Measurements from ENCODE around the gene IMMP2L. TPM values are rescaled to one million over a fixed set of nuclear protein-coding genes. Genes with fewer than 3 reads are reported as not detected.

IMMP2L gene
- polyA plus RNA-seq, 3 donors, result 41.3 to 49.8 (median 43.0) TPM

GRCh38 chr7:110790992-110791391, 771.3 kb downstream of the IMMP2L start:
- DNase-seq (ENCODE audit: extremely low read depth in 1 of 11, low read depth in 9 of 11, low spot score in 4 of 11), result no peak

GRCh38 chr7:110786328-110786965, 775.8 kb downstream of the IMMP2L start:
- DNase-seq (ENCODE audit: extremely low read depth in 1 of 11, low read depth in 9 of 11, low spot score in 4 of 11), result no peak

- DNase-seq (ENCODE audit: extremely low read depth in 1 of 11, low read depth in 9 of 11, low spot score in 4 of 11), result no peak
These were observed 777.5 kb downstream of the IMMP2L start for GRCh38 chr7:110784749-110785148.

DNA sequence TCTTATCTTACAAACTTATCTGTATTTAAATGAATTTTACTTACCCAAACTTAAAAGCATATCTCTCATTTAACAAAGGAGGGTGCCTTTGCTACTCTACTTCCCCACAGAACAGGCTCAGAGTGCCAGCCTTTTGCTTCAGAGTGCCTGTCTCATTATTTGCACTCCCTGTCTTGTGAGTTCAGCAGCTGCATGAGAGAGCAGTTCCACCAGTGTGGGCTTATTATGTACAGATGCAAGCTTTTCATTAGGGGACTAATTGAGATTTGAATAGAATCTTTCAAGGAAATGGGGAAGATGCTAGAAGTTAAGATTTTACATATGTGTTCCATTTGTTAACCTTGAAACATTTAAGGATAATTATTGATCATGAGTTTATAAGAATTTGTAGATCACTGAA, 781.6 kb downstream of the IMMP2L start:
- DNase-seq (ENCODE audit: extremely low read depth in 1 of 11, low read depth in 9 of 11, low spot score in 4 of 11), result no peak

DNA sequence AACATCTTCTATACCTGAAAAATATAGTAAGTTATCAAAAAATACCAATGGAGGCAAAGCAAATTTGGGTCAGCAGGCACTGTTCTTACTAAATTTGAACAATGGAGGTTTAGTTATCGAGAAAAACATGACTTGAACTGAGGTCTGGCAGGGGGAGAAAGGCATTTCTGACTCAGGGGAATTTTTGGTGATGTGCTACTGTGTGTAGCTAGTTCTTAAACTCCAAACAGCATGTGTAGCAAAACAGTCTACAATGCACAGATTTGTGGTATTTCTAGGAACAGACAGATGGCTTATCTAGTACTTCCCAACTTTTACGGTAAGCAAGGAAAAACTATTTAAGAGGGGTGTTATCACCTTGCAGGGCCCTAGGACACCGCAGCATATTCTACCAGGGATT, 783.0 kb downstream of the IMMP2L start:
- DNase-seq (ENCODE audit: extremely low read depth in 1 of 11, low read depth in 9 of 11, low spot score in 4 of 11), result no peak

DNA sequence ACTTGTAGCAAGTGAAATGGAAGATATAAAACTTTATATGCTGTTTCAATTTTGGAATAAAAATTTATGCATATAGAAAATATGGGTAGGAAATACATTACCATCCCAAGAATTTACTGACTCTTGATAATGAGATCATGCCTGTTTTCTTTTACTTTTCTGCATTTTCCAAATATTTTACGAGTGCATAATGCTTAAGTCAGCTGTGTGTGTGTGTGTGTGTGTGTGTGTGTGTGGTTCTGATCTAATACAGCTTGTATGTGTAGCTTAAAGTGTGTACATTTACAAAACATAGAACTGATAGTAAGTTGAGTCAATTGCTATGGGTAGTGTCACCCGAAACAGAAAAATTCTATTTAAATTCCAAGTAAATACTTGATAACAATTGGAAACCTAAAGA, 787.2 kb downstream of the IMMP2L start:
- DNase-seq (ENCODE audit: extremely low read depth in 1 of 11, low read depth in 9 of 11, low spot score in 4 of 11), result no peak

DNA sequence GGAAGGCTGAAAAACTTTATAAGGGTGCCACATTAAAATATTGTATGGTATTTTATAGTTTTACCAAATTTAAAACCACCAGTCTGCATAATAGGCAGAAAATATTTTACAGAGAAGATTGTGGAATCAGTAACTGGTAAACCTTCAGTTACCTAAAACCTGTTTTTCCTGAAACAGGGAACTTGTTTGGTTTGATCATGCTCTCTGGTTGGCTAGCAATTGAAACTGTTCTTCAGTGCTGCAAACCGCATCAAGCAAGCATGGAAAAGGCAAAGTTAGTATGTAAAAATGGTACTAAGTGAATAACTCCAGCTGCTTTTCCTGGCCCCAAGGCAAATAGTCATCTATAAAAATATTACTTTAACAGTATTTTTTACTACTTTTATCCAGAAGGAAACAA, 788.2 kb downstream of the IMMP2L start:
- DNase-seq (ENCODE audit: extremely low read depth in 1 of 11, low read depth in 9 of 11, low spot score in 4 of 11), result peak in 6 of 11 donors; percentile 11 to 60 (median 30)

DNA sequence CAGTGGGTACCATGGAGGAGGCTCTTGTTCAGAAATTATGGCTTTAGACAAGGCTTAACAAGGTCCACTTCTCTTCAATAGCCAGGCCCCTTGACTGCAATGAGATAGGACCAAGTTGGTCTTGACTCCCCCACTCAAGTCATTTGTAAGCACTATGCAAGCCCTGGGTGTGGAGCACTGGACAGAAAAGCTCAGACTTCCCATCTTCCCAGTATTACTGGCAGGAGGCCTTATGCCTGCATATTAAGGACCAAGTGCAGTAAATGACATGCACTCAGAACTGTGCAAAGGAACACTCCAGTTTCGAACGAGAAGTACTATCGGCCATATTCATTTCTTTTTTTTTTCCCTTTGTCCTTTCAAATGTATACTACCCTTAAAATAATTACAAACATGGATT, 789.7 kb downstream of the IMMP2L start:
- DNase-seq (ENCODE audit: extremely low read depth in 1 of 11, low read depth in 9 of 11, low spot score in 4 of 11), result no peak

GRCh38 chr7:110771717-110772116, 790.6 kb downstream of the IMMP2L start:
- DNase-seq (ENCODE audit: extremely low read depth in 1 of 11, low read depth in 9 of 11, low spot score in 4 of 11), result no peak

- no peak for DNase-seq (ENCODE audit: extremely low read depth in 1 of 11, low read depth in 9 of 11, low spot score in 4 of 11)
These were observed 794.7 kb downstream of the IMMP2L start for GRCh38 chr7:110767550-110768110.

GRCh38 chr7:110766864-110767263, 795.4 kb downstream of the IMMP2L start:
- DNase-seq (ENCODE audit: extremely low read depth in 1 of 11, low read depth in 9 of 11, low spot score in 4 of 11), result peak in 8 of 11 donors; percentile 12 to 51 (median 36)

DNA sequence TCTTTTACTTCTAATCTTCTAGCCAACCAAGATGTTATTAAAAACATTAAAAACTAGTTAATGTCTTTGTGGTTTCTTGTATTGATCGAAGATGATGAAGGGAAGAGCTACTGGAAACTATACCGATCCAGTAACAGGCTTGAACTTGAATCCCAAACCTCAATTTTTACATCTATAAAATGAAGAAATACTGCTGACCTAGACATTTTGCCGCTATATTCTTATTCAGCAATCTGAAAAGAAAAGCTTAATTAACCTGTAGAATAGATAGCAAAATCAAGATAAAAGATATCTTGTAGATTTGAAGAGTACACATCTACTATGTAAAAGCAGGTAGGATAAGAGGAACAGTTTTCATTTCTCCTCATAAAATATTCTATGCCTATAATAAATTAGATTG, 797.4 kb downstream of the IMMP2L start:
- no peak for DNase-seq (ENCODE audit: extremely low read depth in 1 of 11, low read depth in 9 of 11, low spot score in 4 of 11)

DNA sequence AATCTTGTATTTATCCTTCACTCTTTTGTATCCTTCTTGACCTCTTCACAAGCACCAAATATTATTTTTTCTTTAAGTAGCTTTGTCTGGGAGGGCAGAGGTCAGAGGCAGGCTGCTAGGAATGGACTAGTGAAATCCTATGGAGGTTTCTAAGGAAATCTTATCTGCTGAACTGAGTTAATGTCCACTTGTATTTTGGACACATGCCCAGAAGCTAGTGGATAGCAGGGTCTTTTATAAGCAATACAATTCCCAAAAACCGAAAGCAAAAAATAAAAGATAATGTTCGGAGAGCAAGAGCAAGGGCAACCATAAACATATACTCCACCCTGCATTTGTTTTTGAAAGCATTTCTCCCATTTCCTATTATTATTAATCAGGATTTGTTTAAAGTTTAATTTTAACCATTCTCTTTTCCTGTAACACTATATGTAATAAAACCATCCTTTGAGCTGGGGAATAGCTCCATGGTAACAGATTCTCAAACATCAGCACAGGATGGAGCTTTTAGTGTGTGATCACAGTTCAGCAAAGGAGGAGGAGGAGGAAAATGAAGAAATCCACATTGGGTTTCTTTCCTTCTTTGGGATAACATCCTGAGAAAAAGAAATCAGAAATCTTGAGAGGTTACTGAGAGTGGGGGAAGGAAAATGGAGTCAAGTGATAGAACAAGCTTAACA, 799.6 kb downstream of the IMMP2L start:
- DNase-seq (ENCODE audit: extremely low read depth in 1 of 11, low read depth in 9 of 11, low spot score in 4 of 11), result peak in 6 of 11 donors; percentile 8 to 35 (median 20)

- no peak for DNase-seq (ENCODE audit: extremely low read depth in 1 of 11, low read depth in 9 of 11, low spot score in 4 of 11)
These were observed 802.0 kb downstream of the IMMP2L start for GRCh38 chr7:110760341-110760740.

DNA sequence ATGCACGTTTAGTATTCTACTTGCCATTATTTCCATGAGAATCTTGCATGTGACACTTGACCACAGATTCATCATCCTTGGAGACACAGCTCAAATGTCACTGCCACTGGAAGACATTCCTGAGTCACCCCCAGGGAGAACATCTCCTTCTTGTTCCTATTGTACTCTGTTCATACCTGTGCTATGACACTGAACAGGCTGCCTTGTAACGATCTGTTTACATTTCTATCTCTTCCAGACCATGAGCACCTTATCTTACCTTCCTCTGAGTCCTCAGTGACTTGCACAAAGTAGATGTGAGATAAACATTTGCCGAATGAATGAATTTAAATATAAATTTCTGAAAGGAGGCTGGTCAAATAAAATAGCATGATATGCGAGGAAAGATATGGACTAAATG, 803.2 kb downstream of the IMMP2L start:
- no peak for DNase-seq (ENCODE audit: extremely low read depth in 1 of 11, low read depth in 9 of 11, low spot score in 4 of 11)

DNA sequence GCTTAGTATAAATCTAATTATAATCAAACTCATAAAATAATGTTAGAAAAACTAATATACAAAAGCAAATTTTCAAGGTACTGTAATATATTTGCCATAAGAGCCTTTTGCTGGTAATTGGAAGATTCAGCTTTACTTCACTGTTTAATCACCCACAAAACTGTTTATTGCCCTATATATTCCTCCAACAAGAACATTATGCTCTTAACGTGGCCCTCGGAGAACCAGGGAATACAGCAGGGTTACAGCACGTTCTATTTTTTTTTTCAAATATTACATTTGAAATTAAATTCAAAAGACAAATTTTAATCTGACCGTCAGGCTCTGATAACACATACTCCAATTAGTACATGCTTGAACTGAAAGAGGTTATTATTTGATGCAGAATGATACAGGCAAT, 807.6 kb downstream of the IMMP2L start:
- DNase-seq (ENCODE audit: extremely low read depth in 1 of 11, low read depth in 9 of 11, low spot score in 4 of 11), result no peak

DNA sequence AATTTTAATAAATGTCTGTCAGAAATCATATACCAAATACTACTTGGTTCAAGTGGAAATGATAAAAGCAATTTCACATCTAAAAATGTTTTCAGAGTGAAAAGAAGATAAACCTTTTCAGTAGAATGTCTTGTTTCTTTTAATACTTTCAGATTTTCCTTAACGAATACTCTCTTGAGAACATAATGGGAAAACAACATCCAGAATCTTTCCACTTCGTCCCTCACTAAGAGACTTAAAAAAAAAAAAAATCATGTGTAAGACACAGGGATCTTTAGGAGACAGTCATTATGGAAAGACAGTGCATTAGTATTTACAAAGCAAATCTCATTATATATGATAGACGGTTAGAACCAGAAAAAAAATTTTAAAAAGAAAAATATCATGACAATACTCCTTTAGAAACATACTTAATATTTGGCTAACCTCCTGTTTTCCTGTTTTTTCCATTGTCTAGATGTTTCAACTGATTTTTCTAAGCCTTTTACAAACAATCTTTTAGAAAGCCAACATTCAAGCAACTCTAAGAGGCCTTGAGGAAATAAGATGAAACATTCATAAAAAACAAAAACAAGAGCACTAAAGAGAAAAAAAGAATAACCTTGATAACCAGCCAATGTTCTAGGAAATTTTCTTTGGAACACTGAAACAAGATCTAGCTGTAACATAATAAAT, 811.2 kb downstream of the IMMP2L start:
- DNase-seq (ENCODE audit: extremely low read depth in 1 of 11, low read depth in 9 of 11, low spot score in 4 of 11), result no peak

DNA sequence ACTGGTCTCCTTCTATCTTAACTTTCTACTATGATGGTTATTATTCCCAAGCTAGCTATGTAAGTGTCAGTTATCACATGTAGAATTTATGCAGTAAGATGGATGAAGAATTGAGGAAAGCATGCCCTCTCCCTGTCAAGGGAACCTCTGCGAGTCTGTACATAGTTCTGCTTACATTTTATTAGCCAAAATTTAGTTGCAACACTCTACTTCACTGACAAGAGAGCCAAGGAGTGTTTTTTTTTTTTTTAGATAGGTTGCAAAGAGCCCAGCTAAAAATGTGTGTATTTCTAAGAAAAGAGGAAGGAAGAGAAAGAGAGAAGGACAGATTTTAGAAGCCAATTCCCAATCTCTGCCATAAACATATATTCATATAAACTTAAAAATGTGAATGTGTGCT, 829.1 kb downstream of the IMMP2L start:
- DNase-seq (ENCODE audit: extremely low read depth in 1 of 11, low read depth in 9 of 11, low spot score in 4 of 11), result no peak

- no peak for DNase-seq (ENCODE audit: extremely low read depth in 1 of 11, low read depth in 9 of 11, low spot score in 4 of 11)
These were observed 837.5 kb downstream of the IMMP2L start for GRCh38 chr7:110724811-110725210.

DNA sequence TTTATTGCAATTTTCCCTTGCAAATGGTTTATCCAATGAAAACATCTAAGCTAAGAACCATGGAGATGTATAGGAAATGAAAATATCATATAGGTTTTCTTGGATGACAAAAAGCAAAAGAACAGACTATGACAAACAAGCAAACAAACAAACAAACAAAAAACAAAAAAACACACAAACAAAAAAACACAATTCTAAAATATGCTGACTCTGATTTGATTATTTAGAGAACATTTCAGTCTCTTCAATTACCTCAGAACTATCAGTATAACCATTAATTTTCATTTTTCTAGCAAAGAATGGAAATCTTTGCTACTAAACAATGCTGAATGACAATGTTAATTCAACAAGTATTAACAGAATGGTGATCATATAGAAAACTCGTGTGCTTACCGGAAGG, 840.9 kb downstream of the IMMP2L start:
- DNase-seq (ENCODE audit: extremely low read depth in 1 of 11, low read depth in 9 of 11, low spot score in 4 of 11), result no peak

All from renal cortex interstitium (tissue), 11 donors.